ENCODE results near the gene F10. TPM values are rescaled to one million over a fixed set of nuclear protein-coding genes. Genes with fewer than 3 reads are reported as not detected.

Gene F10
- total RNA-seq, 4 donors from 2014 or later: 7.3 to 33.0 (median 20.7) TPM

GRCh38 chr13:113153810-113154748 lies 31.5 kb downstream of the F10 start:
- no peak for TF ChIP-seq CTCF (IDR thresholded peaks at IDR 0.05; ENCODE audit: low read depth)

GRCh38 chr13:113155201-113155600 lies 32.6 kb downstream of the F10 start:
- TF ChIP-seq CTCF (IDR thresholded peaks at IDR 0.05; ENCODE audit: low read depth): no peak

GRCh38 chr13:113155982-113156655 lies 33.5 kb downstream of the F10 start:
- no peak for TF ChIP-seq CTCF (IDR thresholded peaks at IDR 0.05; ENCODE audit: low read depth)

GRCh38 chr13:113157206-113157928 lies 34.8 kb downstream of the F10 start:
- no peak for TF ChIP-seq CTCF (IDR thresholded peaks at IDR 0.05; ENCODE audit: low read depth)

- TF ChIP-seq CTCF (IDR thresholded peaks at IDR 0.05; ENCODE audit: low read depth): no peak
These were observed 35.5 kb downstream of the F10 start, which contains the start of gene PROZ for GRCh38 chr13:113157929-113158747. Gene PROZ, plus strand, starts transcription at chr13:113158648. Its CDS starts 13 bp downstream, at chr13:113158661.

- no peak for TF ChIP-seq CTCF (IDR thresholded peaks at IDR 0.05; ENCODE audit: low read depth)
These were observed 36.3 kb downstream of the F10 start for GRCh38 chr13:113158946-113159345.

Data from subcutaneous adipose tissue (tissue), 4 donors.